Osteoblast (primary cell): ENCODE data around the gene SND1. TPM values are rescaled to one million over a fixed set of nuclear protein-coding genes. Genes with fewer than 3 reads are reported as not detected.

Experiments used
- DNase-seq: peaks from one replicate; pipeline ENCODE4 v3.0.0; 2011; ENCODE audit warnings: low spot score, mixed read lengths; ENCODE audit not compliant: insufficient read length; ENCODE audit errors: missing footprints
- H2AFZ ChIP-seq: 2 replicates; pipeline ENCODE4 v1.6.0; 2011; ENCODE audit warnings: mild to moderate bottlenecking, low read length
- H3K27ac ChIP-seq: 2 replicates; pipeline ENCODE4 v1.5.1; 2011; ENCODE audit warnings: mild to moderate bottlenecking, low read depth, low read length, moderate library complexity
- H3K27me3 ChIP-seq: 2 replicates; pipeline ENCODE4 v1.6.0; 2012; ENCODE audit warnings: mild to moderate bottlenecking, control low read depth, inconsistent platforms, low read length, moderate library complexity; ENCODE audit not compliant: insufficient read depth
- H3K36me3 ChIP-seq: 2 replicates; pipeline ENCODE4 v1.5.1; 2011; ENCODE audit warnings: mild to moderate bottlenecking, low read length, control low read depth, moderate library complexity; ENCODE audit not compliant: insufficient read depth
- H3K4me1 ChIP-seq: 2 replicates; pipeline ENCODE4 v1.5.1; 2011; ENCODE audit warnings: mild to moderate bottlenecking, low read length, control low read depth, moderate library complexity; ENCODE audit not compliant: insufficient read depth
- H3K4me2 ChIP-seq: 2 replicates; pipeline ENCODE4 v1.6.0; 2011; ENCODE audit warnings: mild to moderate bottlenecking, low read length; ENCODE audit not compliant: insufficient read depth
- H3K4me3 ChIP-seq: fragments of 200-600 bp; sonication (generic); 3 replicates; pipeline ENCODE4 v1.5.1; 2012; ENCODE audit warnings: mild to moderate bottlenecking, low read length, inconsistent platforms; ENCODE audit not compliant: insufficient read depth
- H3K79me2 ChIP-seq: 2 replicates; pipeline ENCODE4 v1.6.0; 2012; ENCODE audit warnings: mild to moderate bottlenecking, low read length, control low read depth, inconsistent platforms; ENCODE audit not compliant: insufficient read depth
- H3K9me3 ChIP-seq: 2 replicates; pipeline ENCODE4 v1.5.1; 2011; ENCODE audit warnings: low read depth, low read length, control low read depth
- H4K20me1 ChIP-seq: 2 replicates; pipeline ENCODE4 v1.6.0; 2012; ENCODE audit warnings: mild to moderate bottlenecking, low read length, control low read depth; ENCODE audit not compliant: insufficient read depth
- total RNA-seq: library from RNA; depleted of rRNA; stranded (reverse); fragments of >200 nt; gene quantifications from 2 replicates; pipeline ENCODE4 v1.2.3, GENCODE V29; 2012
- TF ChIP-seq, protein P1 (sequence below): IDR thresholded peaks from 2 replicates; pipeline ENCODE4 v1.5.1; 2011; ENCODE audit warnings: mild to moderate bottlenecking, low read depth, low read length, moderate library complexity; ENCODE audit errors: extremely low read depth

Gene SND1
- total RNA-seq, 1 donor: 257 TPM

DNA sequence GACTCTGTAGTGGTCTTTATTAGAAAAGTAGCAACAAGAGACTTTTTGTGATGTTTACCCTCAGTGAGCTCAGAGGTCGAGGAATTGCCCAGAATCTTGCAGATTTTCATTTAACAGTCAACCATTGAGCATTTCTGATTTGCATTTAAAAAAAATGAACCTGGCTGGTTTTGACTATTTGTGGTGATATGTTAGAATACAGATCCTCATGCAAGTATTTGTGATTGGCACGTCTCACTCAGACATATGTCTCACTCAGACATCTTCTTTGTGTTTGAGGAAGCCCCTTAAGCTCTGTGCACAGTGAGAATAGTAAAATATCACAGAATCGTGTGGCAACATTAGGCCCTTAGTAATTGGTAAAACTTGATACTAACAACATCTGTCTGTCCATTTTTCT, 113.2 kb downstream of the SND1 start:
- Histone ChIP-seq H4K20me1 (peaks cover 48% of the 10 kb centered on the region), H3K27ac (no peak overlapping the region), H3K36me3 (peaks cover 4% of the 10 kb centered on the region), H3K4me1 (peaks cover 32% of the 10 kb centered on the region), H3K4me3 (no peak overlapping the region), H3K4me2 (no peak overlapping the region), H3K27me3 (no peaks in the 10 kb centered on the region), H3K79me2 (peaks cover 79% of the 10 kb centered on the region), H2AFZ (no peak overlapping the region), H3K9me3 (no peaks in the 10 kb centered on the region)
- no peak for DNase-seq
- TF ChIP-seq, protein P1, sequence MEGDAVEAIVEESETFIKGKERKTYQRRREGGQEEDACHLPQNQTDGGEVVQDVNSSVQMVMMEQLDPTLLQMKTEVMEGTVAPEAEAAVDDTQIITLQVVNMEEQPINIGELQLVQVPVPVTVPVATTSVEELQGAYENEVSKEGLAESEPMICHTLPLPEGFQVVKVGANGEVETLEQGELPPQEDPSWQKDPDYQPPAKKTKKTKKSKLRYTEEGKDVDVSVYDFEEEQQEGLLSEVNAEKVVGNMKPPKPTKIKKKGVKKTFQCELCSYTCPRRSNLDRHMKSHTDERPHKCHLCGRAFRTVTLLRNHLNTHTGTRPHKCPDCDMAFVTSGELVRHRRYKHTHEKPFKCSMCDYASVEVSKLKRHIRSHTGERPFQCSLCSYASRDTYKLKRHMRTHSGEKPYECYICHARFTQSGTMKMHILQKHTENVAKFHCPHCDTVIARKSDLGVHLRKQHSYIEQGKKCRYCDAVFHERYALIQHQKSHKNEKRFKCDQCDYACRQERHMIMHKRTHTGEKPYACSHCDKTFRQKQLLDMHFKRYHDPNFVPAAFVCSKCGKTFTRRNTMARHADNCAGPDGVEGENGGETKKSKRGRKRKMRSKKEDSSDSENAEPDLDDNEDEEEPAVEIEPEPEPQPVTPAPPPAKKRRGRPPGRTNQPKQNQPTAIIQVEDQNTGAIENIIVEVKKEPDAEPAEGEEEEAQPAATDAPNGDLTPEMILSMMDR: no peak

DNA sequence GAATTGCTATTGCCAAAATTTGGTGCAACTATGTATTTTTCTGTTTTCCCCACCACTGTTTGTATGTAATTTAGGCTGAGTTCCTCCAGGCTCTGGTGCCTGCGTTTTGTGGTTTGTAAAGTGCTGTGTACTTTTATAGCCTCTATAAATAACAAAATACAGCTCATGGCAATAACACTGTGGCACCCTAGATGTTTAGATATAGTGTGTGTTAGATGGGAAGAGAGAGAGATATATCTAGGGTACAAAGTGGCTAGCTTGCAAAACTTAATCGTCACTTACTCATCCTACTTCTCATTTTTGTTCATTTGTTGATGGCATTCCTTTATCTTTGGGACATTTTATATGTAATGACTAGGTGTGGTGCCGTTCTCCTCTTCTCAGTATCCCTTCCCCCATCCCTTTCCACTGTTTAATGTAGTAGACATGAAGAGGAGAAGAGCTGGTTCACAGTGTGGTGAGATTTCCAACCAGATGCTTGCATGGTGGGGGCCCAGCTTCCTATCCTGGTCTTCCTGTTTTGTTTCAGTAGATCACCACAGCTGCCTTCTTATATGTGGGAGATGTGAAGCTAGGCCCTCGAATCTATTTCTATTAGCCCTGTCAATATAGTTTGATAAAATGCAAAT, 115.0 kb downstream of the SND1 start:
- H4K20me1 ChIP-seq: peaks cover 54% of the 10 kb centered on the region
- peaks cover 4% of the 10 kb centered on the region for H3K36me3 ChIP-seq
- H3K4me1 ChIP-seq: peaks cover 43% of the 10 kb centered on the region
- H3K79me2 ChIP-seq: peaks cover 71% of the 10 kb centered on the region
- H3K27me3 ChIP-seq: no peaks in the 10 kb centered on the region
- no peak overlapping the region for H2AFZ ChIP-seq
- no peak overlapping the region for H3K4me2 ChIP-seq
- peak; percentile 49 for DNase-seq
- TF ChIP-seq, protein P1: no peak
- no peaks in the 10 kb centered on the region for H3K9me3 ChIP-seq
- H3K27ac ChIP-seq: no peak overlapping the region
- no peak overlapping the region for H3K4me3 ChIP-seq

DNA sequence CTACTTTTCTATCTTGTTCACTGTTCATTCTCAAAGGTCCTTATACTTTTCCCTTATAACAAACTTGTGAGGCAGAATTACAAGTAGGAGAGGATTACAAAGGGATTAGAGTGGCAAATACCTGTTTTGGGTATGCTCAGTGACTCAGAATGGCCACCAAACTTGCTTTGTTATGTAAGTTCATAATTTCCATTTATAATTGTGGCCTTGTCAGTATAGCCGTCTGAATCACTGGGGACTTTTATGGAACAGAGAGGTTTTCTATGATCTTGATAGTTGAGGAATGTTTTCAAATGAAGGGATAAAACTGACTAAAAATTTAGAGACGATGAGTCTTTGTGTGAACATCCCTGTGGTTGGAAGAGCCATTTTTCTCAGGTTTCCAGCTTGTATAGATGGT, 116.2 kb downstream of the SND1 start:
- TF ChIP-seq, protein P1: no peak
- Histone ChIP-seq H3K79me2 (peaks cover 65% of the 10 kb centered on the region), H3K4me3 (no peak overlapping the region), H3K4me1 (peaks cover 43% of the 10 kb centered on the region), H3K27ac (peak overlapping the region; percentile 59), H4K20me1 (peaks cover 48% of the 10 kb centered on the region), H3K4me2 (no peak overlapping the region), H2AFZ (no peak overlapping the region), H3K36me3 (peaks cover 4% of the 10 kb centered on the region), H3K9me3 (no peaks in the 10 kb centered on the region), H3K27me3 (no peaks in the 10 kb centered on the region)
- DNase-seq: peak; percentile 68

DNA sequence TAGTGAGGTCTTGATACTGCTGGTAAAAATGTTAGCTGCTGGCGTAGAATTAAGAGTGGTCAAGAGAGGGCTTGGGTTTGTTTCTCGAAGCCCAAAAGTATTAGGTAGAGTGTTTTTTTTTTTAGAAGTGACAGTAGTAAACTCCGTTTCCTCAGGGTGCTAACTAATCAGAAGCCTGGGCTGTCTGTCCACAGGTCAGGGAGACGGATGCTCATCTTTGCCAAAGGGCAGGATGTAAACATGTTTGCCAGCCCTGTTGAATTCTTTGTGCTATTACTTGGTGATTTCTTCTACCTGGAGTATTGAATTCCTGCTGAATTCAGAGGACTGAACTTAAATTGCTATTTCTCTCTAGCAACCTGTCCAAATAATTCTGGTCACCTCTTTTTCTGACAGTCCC, 117.1 kb downstream of the SND1 start:
- Histone ChIP-seq H2AFZ (no peak overlapping the region), H3K4me2 (no peak overlapping the region), H3K79me2 (peaks cover 62% of the 10 kb centered on the region), H3K27me3 (no peaks in the 10 kb centered on the region), H3K9me3 (no peaks in the 10 kb centered on the region), H3K27ac (peak overlapping the region; percentile 59), H3K4me3 (no peak overlapping the region), H3K36me3 (peaks cover 4% of the 10 kb centered on the region), H3K4me1 (peaks cover 43% of the 10 kb centered on the region), H4K20me1 (peaks cover 46% of the 10 kb centered on the region)
- TF ChIP-seq, protein P1: no peak
- DNase-seq: peak; percentile 9
